Thyroid gland (tissue), 4 donors: Measurements from ENCODE around the gene KCNMA1.

Source experiments
- CTCF ChIP-seq, 6 experiments: fragments of 200-600 bp in 3 of 6; fragments of 450-650 bp in 3 of 6; sonication (generic) in 3 of 6; IDR thresholded peaks; one replicate each; pipeline ENCODE4 v1.5.1; 2016 to 2019; ENCODE audit warnings: antibody characterized with exemption in 6 of 6, mild to moderate bottlenecking in 2 of 6, inconsistent platforms in 1 of 6, moderate library complexity in 1 of 6
- POLR2A ChIP-seq, 2 donors: fragments of 450-650 bp; IDR thresholded peaks; one replicate each; pipeline ENCODE4 v1.6.1; 2017; ENCODE audit warnings: antibody characterized with exemption in 2 of 2, mild to moderate bottlenecking in 2 of 2, moderate library complexity in 1 of 2

DNA sequence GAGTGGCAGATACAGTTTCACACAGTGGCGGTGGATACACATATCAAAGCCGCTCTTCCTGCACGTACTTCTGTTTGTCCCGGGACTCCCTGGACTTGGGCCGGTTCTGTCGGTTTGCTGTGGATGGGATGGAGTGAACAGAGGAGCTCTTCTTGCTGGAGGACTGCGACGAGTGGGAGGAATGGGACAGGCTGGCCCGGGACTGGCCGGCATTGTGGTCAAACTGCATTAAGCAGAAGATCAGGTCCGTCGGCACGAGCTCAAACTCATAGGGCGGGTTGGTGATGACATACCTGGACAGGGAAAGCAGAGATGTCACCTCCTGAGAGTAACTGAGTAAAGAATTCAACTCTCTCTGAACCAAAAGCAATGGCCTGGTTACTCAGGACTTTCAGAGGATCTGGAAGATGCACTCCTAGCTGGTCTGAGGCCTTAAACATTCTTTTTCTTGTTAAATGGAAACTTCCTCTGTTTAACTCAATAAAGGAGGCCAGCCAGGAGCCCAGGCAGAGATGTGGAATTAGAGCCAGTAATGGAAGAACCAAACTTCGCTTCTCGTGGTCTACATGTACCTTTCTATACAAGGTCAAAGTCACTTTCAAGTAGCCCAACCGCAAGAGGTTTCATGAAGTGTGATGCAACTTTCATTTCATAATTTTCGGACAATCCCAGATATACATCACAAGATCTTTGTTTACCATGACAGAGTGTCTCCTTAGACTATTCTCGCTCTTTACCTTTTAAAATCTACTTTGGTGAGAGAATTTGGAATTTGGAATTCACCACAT is 750.2 kb downstream of the KCNMA1 start:
- TF ChIP-seq CTCF (IDR thresholded peaks at IDR 0.05) (no peak), POLR2A (IDR thresholded peaks at IDR 0.05) (no peak)
